ENCODE results near the gene TRDMT1. TPM values are rescaled to one million over a fixed set of nuclear protein-coding genes. Genes with fewer than 3 reads are reported as not detected.

TRDMT1 gene, protein sequence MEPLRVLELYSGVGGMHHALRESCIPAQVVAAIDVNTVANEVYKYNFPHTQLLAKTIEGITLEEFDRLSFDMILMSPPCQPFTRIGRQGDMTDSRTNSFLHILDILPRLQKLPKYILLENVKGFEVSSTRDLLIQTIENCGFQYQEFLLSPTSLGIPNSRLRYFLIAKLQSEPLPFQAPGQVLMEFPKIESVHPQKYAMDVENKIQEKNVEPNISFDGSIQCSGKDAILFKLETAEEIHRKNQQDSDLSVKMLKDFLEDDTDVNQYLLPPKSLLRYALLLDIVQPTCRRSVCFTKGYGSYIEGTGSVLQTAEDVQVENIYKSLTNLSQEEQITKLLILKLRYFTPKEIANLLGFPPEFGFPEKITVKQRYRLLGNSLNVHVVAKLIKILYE
- total RNA-seq, result 9.8 and 10.5 TPM in 2 replicates

DNA sequence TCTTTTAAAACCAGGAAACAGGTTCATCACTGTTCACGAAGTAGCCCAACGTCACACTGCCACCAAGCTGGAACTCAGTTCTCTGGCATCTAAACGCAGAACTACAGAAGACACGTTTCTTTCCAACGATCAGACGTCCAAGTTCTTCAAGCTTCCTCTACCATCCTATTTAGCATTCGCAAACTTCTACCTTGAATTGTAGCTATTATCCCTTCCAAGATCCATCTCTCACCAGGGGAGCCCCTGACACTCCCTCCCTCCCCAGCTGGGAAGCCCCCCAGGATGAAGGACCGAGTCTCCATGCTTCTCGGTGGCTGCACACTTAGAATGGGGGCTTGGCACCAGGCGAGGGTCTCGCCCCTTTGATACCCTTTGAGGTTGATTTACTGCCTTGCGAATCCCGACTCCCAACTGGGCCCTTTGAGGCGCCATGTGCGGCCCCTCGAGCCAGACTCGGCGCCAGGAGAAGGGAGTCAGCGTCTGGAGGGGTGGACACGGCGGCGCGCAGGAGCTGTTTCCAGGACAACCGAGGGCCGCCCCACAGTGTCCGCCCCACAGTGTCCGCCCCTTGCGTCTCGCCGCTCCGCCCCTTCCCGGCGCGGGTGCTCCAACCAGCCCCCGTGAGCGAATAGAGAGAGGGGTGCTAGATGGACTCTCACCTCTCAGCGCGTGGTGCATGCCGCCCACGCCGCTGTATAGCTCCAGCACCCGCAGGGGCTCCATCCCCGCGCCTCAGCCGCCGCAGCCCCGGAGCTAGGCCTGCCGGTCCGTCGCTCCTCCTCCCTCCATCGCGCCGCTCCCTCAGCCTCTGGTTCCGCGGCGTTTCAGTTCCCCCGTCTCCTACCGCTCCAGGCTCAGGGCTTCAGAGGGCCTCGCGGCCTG lies at the start of gene TRDMT1:
TRDMT1 (minus strand) TSS at position 761 of the 882 bp plus-strand sequence; CDS start at position 723, 38 bp downstream.
- intact Hi-C loops (cut with micrococcal nuclease), result loop anchor here (1.0 to 10.0 kb wide), 7 partner anchors 16 to 1454 kb away; partner anchors contain the start of genes ARL5B, NSUN6, PTER and RSU1

DNA sequence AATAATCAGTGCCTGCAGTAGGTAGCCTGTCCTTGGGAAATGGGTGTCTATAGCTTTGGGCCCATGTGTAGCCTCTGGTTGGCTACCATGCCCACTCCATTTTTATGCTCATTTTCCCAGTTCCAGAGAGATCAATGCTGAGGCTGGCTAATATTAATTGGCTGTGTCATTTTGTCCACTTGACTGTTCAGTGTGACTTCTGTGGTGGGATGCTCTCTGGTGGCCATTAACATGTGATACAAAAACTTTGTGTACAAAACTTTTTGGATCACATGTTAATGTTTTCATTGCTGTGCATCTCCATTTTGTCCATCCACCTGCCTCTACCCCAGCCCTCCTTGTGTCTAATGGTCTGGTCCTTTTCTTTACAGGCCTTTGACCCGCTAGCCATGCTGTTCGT lies 49.3 kb upstream of the TRDMT1 start:
- intact Hi-C loops (cut with micrococcal nuclease), result no loop called here

DNA sequence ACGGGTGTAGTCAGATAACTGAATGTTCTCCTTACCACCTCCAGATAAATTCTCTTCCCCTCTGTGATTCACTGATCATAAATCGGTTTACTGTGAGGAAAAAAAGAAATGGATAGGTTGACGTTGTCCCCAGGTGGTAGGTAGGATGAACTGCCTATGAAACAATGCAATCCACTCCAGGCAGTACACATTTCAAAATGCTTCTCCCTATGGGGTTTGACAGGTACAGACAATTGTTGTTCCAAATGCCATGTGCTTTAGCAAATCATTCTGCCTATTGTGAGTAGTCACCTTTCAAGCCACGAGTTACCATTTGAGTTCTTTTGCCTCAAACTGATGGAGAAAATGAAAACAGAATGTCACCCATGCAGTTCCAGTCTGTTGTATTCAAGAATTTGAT lies 48.3 kb upstream of the TRDMT1 start:
- intact Hi-C loops (cut with micrococcal nuclease), result no loop called here

DNA sequence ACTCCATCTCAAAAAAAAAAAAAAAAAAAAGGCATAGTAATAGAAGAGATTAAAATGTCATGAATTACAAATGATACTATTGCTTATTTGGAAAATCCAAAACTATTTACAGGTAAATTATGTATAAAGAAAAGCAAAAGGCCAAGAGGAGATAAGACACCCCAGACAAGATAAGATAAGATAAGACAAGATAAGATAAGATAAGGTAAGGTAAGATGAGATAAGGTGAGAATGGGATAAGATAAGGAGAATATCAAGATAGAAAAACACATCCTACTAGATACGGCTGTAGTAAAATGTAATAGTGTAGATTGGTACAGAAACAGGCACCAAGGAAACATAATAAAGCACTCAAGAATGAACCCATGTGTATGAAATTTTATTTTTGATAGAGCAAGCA lies 47.5 kb upstream of the TRDMT1 start:
- intact Hi-C loops (cut with micrococcal nuclease), result no loop called here

DNA sequence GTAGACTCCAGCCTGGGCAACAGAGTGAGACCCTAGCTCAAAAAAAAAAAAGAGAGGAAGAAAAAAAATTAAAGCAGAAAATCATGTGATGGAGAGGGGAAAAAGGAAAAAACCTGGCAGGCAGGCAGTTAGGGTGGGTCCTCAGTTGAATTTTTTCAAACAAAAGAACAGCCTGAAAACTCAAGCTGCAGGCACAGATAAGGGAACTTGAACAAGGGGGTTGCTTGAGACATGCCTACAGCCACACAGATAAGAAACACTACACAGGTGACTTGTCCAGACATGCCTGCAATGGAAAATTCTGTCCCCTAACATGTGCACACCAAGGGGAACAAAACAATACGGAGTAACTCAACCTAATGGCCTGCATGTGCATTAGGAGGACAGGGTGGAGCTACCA lies 45.7 kb upstream of the TRDMT1 start:
- intact Hi-C loops (cut with micrococcal nuclease), result no loop called here

DNA sequence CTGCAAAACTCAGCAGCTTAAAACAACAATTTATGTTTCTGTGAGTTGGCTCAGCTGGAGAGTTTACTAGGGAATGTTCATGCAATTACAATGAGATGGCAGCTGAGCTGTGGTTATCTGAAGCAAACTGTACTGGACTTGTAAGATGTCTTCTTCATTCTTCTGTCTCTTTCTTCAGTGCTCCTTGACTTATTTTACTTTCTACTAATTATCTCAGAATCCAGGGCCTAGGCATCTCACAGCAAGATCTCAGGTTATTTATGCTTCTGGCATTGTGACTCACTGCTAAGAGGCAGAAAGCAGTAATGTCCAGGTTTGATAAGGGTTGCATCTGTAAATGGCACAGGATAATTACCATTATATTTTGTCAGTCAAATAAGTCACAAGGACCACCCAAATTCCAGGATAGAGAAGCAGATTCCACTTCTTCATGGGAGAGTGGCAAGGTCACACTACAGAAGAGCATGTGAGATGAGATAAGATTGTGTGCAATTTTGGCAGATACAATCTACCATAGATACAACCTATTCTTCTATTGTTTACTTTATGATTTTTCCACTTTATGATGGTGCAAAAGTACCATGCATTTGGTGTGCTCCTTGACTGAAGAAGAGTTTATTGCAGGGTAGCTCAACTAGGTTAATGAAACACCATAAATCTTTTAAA lies 43.4 kb upstream of the TRDMT1 start:
- intact Hi-C loops (cut with micrococcal nuclease), result no loop called here

DNA sequence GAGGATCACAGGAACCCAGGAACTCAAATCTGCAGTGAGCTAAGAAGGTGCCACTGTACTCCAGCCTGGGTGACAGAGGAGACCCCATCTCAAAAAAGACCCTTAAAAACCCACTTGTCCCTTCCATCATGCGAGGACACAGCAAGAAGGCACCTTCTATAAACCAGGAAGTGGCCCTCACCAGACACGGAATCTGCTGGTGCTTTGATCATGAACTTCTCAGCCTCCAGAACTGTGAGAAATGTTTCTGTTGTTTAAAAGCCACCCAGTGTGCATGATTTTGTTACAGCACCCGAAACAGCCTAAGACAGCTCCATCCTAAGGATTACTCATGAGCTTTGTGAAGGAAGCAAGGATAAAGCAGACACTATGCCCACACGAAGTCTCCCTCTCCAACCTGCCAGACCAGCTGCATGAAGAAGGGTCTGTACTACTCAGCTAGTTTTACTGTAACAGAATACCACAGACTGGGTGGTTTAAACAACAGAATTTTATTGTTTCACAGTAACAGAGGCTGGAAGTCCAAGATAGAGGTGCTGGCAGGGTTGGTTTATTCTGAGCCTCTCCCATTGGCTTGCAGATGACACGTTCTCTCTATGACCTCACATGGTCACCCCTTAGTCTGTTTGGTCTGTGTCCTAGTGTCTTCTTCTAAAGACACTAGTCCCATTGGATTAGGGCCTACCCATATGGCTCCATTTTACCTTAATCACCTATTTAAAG lies 40.3 kb upstream of the TRDMT1 start:
- intact Hi-C loops (cut with micrococcal nuclease), result no loop called here

DNA sequence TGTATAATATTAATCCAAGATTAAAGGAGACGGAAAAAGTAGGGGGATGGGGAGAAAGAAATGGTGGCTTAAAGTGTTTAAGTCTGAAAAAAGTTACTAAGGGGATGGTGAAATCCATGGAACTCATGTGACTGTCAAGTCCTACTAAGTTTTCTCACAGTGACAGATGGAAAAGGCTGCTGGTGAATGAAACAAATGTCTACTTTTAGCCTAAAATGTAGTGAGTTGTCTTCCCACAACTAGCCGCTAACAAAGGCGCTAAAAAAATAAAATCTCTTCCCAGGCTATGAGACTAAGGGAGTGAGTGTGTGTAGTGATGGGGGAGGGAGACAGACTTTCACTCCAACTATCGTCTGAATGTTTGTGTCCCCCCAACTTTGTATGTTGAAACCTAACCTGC lies 39.1 kb upstream of the TRDMT1 start:
- intact Hi-C loops (cut with micrococcal nuclease), result no loop called here

DNA sequence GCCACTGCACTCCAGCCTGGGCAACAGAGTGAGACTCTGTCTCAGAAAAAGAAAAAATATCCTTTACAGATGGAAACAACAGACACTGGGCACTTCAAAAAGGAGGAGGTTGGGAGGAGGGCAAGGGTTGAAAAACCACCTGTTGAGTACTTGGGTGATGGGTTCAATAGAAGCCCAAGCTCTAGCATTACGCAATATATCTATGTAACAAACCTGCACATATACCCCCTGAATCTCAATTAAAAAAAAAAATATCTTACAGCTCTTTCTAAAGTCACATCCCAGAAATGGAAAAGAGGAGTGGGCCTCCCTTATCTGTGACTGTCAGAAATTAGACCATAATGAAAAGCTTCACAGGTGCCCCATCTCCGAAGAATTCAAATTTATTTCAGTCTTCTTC lies 38.6 kb upstream of the TRDMT1 start:
- intact Hi-C loops (cut with micrococcal nuclease), result no loop called here

DNA sequence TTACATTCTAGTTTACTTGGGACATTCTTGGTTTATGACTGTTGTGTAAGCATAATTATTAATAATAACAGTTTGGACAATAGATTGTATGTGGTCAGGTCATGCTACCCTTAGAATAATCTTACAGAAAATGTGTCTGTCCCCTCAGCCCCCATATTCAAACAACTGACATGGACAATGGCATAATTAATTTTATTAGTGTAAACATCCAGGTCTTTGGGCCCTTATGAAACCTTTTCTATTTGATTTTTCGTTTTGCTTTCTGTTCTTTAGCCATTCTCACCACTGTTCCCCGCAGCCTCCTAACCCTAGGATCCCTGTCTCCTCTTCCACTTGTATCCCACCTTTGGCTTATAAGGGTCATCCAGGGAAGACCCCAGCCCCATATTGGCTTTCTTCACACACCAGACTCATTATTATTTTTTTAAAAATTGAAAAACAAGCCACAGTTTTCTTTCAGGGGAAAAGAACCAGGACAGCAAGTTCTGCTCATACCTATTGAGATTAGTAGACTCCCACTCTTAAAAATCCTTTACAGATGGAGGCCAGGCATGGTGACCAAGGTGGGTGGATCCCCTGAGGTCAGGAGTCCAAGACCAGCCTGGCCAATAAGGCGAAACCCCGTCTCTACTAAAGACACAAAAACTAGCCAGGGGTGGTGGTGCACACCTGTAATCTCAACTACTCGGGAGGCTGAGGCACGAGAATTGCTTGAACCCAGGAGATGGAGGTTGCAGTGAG lies 38.0 kb upstream of the TRDMT1 start:
- intact Hi-C loops (cut with micrococcal nuclease), result no loop called here

DNA sequence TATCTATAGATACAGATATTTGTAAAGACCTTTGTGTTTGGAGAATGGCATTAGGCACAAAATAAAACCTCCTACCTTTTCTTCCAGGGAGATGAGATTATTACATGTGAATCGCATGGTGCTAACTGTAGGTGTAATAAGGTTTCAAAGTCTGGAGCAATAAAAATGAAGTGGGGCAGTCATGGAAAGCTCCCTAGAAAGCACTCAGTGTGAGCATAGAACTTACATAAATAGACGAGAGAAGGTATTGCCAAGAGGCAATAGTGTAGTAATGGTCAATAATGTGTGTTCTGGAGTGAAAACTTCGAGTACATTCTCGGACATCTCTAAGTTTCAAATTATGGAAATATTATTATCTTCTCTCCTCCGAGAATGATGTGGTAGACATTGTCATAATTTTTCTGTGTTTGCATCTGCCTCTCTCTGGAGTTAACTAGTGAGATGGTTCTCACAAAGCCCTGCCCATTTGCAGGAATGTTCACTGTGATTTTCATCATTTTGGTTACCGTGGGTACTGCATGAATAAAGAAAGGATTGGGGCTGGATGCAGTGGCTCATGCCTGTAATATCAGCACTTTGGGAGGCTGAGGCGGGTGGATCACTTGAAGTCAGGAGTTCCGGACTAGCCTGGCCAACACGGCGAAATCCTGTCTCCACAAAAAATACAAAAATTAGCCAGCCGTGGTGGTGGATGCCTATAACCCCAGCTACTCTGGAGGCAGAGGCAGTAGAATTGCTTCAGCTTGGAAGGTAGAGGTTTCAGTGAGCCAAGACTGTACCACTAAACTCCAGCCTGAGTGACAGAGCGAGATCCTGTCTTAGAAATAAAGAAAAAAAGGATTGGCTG lies 37.2 kb upstream of the TRDMT1 start:
- intact Hi-C loops (cut with micrococcal nuclease), result no loop called here

DNA sequence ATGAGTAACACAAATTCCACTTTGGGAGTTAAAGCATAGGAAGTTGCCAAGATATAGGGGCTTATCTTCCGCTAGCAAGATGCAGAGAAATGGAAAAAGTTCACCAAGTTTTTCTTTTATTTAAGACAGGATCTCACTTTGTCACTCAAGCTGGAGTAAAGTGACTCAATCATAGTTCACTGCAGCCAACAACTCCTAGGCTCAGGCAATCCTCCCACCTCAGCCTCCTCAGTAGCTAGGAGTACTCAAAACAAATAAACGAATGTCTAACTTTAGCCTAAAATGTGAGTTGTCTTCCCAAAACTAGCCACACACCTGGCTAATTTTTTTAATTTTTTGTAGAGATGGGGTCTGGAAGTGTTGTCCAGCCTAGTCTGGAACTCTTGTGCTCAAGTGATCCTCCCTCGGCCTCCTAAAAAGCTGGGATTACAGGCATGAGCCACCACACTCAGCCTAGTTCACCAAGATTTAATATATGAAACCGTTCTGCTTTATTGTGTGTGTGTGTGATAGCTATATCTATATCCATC lies 36.5 kb upstream of the TRDMT1 start:
- intact Hi-C loops (cut with micrococcal nuclease), result no loop called here

DNA sequence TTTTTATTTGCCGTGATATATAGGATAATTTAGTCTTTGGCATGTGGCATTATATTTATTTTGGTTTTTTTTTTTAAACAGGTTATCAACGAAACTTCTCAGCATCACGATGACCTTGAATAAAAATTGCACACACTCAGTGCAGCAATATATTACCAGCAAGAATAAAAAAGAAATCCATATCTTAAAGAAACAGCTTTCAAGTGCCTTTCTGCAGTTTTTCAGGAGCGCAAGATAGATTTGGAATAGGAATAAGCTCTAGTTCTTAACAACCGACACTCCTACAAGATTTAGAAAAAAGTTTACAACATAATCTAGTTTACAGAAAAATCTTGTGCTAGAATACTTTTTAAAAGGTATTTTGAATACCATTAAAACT lies 35.7 kb upstream of the TRDMT1 start:
- intact Hi-C loops (cut with micrococcal nuclease), result no loop called here

DNA sequence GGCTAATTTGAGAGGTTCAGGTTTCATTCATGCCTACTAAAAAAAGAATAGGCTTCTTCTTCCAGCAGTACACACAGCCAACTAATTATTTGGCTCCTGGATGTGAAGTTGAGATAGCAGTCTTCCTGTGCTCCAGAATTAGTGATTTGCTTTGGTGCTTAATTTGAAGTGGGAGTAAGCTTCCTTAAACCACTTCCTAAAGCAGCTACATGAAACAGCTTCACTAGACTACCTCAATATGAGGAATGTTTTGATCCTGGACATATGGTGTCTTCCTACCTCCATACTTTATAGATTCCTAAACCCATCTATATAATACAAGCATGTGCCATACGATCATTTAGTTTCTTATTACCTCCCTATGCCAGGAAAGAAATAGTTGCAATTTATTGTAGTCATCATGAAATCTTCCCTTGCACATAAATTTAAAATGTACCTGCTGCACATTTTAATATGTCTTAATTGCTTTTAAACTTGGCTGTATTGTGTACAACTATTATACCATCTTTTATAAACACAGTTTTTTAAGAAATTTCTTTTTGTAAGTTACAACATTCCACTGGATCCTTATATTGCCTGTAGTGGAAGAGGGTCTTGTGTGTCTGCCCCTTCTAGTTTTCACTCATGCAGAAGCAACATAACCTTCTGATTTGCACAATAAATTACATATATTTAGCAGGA lies 35.1 kb upstream of the TRDMT1 start:
- intact Hi-C loops (cut with micrococcal nuclease), result no loop called here

DNA sequence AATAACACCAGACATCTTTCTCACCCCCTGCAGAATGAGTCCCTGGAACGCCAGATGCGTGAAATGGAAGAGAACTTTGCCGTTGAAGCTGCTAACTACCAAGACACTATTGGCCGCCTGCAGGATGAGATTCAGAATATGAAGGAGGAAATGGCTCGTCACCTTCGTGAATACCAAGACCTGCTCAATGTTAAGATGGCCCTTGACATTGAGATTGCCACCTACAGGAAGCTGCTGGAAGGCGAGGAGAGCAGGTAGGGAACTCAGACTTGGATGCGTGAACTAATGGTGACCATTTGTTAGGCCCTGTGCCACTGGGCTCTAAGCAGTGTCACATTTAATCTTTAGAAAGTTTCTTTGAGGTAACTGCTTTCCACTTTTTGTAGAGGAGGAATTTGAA lies 33.7 kb upstream of the TRDMT1 start:
- intact Hi-C loops (cut with micrococcal nuclease), result no loop called here

DNA sequence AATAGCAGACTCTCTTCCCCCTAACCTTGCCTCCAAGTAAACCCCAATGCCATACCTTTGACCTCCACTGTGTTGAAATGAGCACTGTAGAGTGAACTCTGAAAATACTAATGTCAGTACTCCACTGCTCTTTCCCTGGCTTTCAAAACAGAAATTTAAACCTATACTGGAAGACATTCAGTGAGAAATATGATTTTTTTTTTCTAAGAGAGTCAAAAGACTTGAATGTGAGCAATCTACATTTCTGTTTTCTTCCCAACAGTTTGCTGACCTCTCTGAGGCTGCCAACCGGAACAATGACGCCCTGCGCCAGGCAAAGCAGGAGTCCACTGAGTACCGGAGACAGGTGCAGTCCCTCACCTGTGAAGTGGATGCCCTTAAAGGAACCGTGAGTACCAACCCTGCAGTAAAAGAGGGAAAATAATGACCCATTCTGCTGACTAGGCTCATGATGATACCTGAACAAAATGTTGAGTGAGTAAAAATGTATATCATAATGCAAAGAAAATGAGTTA lies 33.0 kb upstream of the TRDMT1 start:
- intact Hi-C loops (cut with micrococcal nuclease), result no loop called here

DNA sequence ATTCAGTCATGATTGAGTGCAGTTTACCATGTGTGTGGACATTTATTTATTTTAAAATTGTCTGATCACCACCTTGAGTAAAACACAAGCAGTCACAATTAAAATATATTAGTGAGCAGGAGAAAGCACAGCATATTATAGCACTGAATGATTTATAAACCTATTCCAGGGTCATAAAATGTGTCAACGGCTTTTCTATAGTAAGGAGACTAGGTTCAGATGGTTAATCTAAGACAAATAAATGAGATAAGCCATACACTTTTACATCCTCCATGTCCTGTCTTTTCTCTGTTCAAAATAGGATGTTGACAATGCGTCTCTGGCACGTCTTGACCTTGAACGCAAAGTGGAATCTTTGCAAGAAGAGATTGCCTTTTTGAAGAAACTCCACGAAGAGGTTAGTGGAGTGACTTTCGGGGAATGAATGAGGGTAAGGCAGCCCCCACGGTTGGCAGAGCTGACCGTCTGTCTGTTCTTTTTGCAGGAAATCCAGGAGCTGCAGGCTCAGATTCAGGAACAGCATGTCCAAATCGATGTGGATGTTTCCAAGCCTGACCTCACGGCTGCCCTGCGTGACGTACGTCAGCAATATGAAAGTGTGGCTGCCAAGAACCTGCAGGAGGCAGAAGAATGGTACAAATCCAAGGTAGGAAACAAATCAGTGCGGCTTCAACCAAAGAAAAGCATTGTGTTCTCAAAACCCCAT lies 32.0 kb upstream of the TRDMT1 start:
- intact Hi-C loops (cut with micrococcal nuclease), result no loop called here

Data from T-helper 2 cell treated with Interferon-gamma antibody and Interleukin-4, amounts not matched to agents 100 ng/mL and 5 ng/mL, for 36 hours (primary cell).